Effector CD8-positive, alpha-beta T cell (primary cell): ENCODE data around the gene PANK4.
"Not testable (repeated sequence)": the region's sequence is repeated elsewhere in the genome, so short reads cannot be mapped to it uniquely, and the experiment has no call there.

Experiments used
- DNase-seq: peaks from one replicate; lab custom pipeline; 2025; lab: John Stamatoyannopoulos, UW
- total RNA-seq, 4 experiments: gene quantifications; one replicate each; lab custom pipeline; 2026; lab: John Stamatoyannopoulos, UW

PANK4 gene
- 59.5 to 92.5 (median 87.4) reads per million in 4 experiments for total RNA-seq

GRCh38 chr1:2525920-2526823 is at the start of gene PANK4:
PANK4 (minus strand) TSS chr1:2526596; CDS start chr1:2526587, 9 bp downstream.
- peak; percentile 73 for DNase-seq

- no peak for DNase-seq
Measured at GRCh38 chr1:2574350-2574749, 48.0 kb upstream of the PANK4 start.

GRCh38 chr1:2573250-2573920 is 47.0 kb upstream of the PANK4 start:
- DNase-seq: no peak

GRCh38 chr1:2571348-2571747 is 45.0 kb upstream of the PANK4 start:
- no peak for DNase-seq

GRCh38 chr1:2570332-2570731 is 43.9 kb upstream of the PANK4 start:
- DNase-seq: no peak

GRCh38 chr1:2569703-2570102 is 43.3 kb upstream of the PANK4 start:
- not testable (repeated sequence) for DNase-seq

- no peak for DNase-seq
Measured at GRCh38 chr1:2569060-2569459, 42.7 kb upstream of the PANK4 start.

GRCh38 chr1:2568187-2568816 is 41.9 kb upstream of the PANK4 start:
- not testable (repeated sequence) for DNase-seq

- DNase-seq: no peak
Measured at GRCh38 chr1:2567083-2567679, 40.8 kb upstream of the PANK4 start.

- no peak for DNase-seq
Measured at GRCh38 chr1:2566101-2567045, 40.0 kb upstream of the PANK4 start.

GRCh38 chr1:2564815-2565374 is 38.5 kb upstream of the PANK4 start:
- no peak for DNase-seq

- no peak for DNase-seq
Measured at GRCh38 chr1:2564006-2564814, 37.8 kb upstream of the PANK4 start.

GRCh38 chr1:2563205-2563604 is 36.8 kb upstream of the PANK4 start:
- no peak for DNase-seq

GRCh38 chr1:2561898-2562895 is 35.8 kb upstream of the PANK4 start:
- DNase-seq: no peak

GRCh38 chr1:2561446-2561845 is 35.0 kb upstream of the PANK4 start:
- DNase-seq: no peak

GRCh38 chr1:2560299-2561073 is 34.1 kb upstream of the PANK4 start:
- no peak for DNase-seq

- DNase-seq: no peak
Measured at GRCh38 chr1:2559509-2560298, 33.3 kb upstream of the PANK4 start.
